ENCODE data around the gene CD300C.
A peak's percentile ranks its signal among the peaks of the same experiment; 100 is the strongest.
"Not testable (repeated sequence)": the region's sequence is repeated elsewhere in the genome, so short reads cannot be mapped to it uniquely, and the experiment has no call there.

The CD300C gene

DNA sequence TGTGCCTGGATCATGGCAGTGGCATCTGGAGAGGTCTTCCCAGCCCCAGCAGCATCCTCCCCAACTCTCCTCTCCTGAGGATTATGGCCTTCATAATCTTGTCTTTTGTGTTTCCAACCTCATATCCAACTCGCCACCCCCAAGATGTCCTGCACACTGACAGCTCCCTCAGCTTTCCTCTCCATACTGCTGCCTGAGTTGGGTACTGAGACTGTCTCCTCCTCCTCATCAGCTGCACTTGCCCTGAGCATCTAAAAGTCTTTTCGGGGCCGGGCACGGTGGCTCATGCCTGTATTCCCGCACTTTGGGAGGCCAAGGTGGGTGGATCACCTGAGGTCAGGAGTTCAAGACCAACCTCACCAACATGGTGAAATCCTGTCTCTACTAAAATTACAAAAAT is 16.7 kb downstream of the CD300C start:
- DNase-seq: no peak

DNA sequence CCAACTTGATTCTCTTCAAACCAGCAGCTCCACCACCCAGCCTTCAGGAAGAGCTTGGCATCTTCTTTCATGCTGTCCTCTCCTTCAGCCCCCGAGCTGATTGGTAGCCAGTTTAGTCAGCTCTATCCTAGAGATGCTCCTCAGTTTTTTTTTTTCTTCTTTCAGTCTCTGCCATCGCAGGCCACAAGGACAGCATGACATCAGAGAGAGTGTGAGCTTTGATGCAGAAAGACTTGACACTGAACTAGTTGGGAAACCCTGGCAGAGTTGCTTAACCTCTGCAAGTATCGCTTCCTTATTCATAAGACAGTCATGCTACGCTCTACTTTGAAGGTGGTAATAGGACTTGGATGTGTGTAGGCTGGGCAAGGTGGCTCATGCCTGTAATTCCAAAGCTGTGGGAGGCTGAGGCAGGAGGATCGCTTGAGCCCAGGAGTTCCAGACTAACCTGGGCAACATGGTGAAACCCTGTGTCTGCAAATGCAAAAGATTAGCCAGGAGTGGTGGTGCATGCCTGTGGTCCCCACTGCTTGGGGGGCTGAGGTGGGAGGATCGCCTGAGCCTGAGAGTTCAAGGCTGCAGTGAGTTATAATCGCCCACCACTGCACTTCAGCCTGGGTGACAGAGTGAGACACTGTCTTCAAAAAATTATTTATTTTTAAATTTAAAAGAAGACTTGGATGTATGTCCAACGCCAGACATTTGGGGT is 17.3 kb downstream of the CD300C start:
- DNase-seq: peak; percentile 82

- no peak for DNase-seq
Measured at GRCh38 chr17:74527756-74528155, 18.2 kb downstream of the CD300C start.

DNA sequence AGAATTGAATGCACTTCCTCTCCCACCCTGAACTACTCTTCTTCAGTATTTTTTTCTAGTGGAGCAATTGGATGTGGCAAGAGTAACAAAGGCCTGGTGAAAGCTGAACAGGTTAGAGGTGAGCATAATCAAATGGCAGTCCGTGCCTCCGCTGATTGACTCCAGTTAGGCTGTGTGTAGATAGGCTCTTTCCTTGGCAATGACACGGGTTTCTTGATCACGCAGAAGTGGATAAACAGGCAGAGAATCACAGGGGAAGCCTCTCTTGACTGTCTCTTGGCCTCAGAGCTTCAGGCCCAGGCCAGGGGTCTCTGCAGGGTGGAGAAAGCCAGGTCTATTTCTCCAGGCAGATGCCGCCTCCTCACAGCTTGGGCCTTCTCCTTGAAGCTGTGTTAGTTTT is 18.8 kb downstream of the CD300C start:
- DNase-seq: no peak

- no peak for DNase-seq
Measured at GRCh38 chr17:74526681-74527080, 19.2 kb downstream of the CD300C start.

- DNase-seq: no peak
Measured at GRCh38 chr17:74525781-74526288, 20.1 kb downstream of the CD300C start.

DNA sequence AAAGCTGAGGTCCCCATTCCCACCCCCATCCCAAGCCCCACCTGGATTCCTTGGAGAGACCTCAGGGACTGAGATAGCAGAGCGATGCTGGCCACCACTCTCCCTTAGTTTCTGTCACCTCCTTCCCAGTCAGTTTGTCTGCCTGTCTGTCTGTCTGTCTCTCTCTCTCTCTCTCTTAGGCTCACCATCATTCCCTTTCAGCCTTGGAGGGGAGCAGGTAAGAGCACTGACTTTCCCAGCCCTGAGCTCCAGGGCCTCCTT is 20.5 kb downstream of the CD300C start:
- DNase-seq: no peak

DNA sequence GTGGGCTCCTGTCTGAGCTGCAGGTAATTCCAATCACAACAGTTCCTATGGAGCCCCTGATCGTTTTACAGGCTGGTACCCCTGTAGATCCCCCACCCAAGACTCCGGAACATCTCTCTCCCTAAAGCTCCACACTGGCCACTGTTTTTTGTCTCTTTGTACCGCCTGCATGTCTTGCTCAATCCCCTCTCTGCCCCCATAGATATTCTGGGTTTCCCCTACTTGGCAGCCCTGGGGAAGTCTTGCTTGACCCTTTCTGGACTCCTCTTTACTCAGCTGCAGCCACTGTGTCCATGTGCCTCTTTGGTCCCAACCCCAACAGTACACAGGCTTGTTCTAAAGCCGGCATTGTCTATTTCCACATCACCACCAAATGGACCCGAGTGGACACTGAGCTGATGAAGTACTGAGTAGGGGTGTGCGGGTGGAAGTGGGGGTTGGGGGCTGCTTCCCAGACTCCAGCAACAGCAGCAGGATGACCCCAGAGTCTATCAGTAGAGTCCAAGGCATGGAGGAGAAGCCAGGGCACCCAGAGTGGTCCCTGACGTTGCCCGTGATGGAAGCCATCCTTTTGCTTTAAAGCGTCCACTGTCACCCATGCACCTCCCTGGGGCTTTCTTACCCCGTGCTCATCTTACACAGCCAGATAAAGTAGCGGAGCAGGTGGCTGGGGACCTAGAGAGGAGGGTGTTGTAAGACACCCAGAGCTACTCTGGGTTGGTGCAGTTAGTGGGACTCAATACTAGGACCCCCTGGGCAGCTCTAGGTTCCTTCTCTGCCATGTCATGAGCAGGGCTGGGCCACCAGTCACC is 21.1 kb downstream of the CD300C start:
- DNase-seq: no peak

DNA sequence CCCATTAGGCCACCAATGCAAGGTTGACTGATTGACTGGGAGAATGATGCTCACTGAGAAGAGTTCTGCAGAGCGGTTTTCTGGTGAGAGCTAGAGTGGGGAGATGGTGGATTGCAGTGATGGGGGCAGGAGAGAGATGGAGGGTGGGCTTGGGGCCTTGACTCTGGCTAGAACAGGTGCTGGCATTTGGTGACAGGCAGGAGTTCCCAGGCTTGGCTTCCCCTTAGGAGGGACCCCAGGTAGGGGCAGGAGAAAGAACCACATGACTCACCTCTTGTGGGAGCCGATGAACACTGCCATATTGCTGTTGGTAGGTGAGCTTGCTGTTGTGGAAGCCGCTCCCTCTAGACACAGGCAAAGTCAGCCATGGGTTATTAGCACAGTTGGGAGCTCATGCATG is 22.6 kb downstream of the CD300C start:
- no peak for DNase-seq

- no peak for DNase-seq
Measured at GRCh38 chr17:74522381-74523105, 23.4 kb downstream of the CD300C start.

DNA sequence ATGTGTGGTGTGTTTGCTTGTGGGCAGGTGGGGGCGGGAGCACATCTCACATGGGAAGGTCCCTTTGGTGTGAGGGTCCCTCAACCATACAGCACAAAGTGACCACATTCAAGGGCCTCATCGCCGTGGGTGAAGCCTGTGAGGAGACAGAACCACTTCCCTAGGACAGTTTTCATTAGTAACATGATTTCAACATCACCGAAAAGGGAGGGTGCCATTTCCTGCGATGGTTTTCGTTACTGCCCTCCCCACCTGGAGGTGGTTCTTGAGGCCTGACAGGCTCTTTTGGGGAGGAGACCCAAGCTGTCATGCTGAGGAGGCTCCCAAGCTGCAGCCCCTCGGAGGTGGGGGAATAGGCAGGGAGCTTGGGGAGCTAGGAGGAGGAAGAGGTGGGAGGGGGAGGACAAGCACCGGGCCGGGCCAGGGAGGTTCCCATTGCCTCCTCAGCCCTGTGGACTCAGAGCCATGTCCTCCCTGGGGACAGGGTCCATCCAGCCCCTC is 24.2 kb downstream of the CD300C start:
- DNase-seq: peak; percentile 75

- DNase-seq: no peak
Measured at GRCh38 chr17:74520790-74521480, 25.0 kb downstream of the CD300C start.

DNA sequence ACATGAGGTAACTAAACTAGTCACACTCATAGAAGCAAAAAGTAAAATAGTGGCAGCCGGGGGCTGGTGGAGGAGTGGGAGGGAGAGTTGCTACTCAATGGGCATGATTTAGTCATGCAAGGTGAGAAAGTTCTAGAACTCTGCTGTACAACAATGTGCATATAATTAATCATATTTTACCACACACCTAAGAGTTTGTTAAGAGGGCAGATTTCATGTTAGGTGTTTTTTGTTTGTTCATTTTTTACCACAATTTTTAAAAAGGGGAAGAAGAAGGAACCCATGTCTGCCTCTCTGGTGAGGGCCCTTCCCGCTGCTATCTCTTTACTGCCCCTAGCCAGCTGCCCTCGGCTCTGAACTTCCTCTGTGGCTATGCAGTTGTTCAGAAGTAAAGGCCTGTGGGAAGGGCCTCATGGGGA is 25.9 kb downstream of the CD300C start:
- peak; percentile 89 for DNase-seq

- not testable (repeated sequence) for DNase-seq
Measured at GRCh38 chr17:74518413-74518981, 27.4 kb downstream of the CD300C start.

- DNase-seq: no peak
Measured at GRCh38 chr17:74516561-74517328, 29.2 kb downstream of the CD300C start.

- DNase-seq: no peak
Measured at GRCh38 chr17:74515941-74516340, 30.0 kb downstream of the CD300C start.

DNA sequence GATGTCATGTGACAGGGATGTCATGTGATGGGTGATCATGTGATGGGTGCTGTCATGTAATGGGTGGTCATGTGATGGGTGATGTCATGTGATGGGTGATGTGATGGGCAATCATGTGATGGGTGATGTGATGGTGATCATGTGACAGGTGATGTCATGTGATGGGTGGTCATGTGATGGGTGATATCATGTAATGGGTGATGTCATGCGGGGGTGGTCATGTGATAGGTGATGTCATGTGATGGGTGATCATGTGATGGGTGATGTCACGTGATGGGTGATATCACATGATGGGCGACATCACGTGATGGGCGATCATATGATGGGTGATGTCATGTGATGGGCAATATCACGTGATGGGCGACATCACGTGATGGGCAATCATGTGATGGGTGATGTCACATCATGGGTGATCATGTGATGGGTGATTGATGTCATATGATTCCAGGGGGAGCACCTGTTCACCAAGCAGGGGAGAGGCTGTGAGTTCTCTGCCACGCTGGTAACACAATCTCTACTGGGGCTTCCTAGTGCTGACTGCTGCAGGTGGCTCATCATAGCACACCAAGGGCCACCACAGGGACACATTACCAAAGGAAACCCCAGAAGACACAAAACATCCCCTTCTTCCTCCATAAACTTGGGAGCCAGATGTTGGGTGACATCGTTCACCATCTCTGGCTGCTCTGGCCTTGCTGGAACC is 31.1 kb downstream of the CD300C start:
- DNase-seq: no peak

DNA sequence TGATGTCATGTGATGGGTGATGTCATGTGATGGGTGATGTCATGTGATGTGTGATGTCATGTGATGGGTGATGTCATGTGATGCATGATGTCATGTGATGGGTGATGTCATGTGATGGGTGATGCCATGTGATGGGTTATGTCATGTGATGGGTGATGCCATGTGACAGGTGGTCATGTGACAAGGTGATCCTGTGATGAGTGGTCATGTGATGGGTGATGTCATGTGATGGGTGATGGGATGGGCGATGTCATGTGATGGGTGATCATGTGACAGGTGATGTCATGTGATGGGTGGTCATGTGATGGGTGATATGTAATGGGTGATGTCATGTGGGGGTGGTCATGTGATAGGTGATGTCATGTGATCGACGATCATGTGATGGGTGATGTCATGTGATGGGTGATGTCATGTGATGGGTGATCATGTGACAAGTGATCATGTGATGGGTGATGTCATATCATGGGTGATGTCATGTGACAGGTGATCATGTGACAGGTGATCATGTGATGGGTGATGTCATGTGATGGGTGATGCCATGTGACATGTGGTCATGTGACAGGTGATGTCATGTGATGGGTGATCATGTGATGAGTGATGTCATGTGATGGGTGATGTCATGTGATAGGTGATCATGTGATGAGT is 31.8 kb downstream of the CD300C start:
- DNase-seq: peak; percentile 67

- peak; percentile 75 for DNase-seq
Measured at GRCh38 chr17:74512624-74513091, 33.3 kb downstream of the CD300C start.

GRCh38 chr17:74512036-74512435 is 33.9 kb downstream of the CD300C start:
- DNase-seq: no peak
